ENCODE data around the gene CLIC5.

GRCh38 chr6:45929421-45930361 is 86.0 kb downstream of the CLIC5 start:
- TF ChIP-seq CTCF (conservative IDR thresholded peaks at IDR 0.05; ENCODE audit: low read length) = no peak
- TF ChIP-seq EZH2phosphoT487 (IDR thresholded peaks at IDR 0.05; ENCODE audit: borderline replicate concordance) = no peak
